ENCODE results near the gene NOM1. TPM values are rescaled to one million over a fixed set of nuclear protein-coding genes. Genes with fewer than 3 reads are reported as not detected.

Gene NOM1
- total RNA-seq, 1 donor from 2014 or later, result 29.6 TPM

DNA sequence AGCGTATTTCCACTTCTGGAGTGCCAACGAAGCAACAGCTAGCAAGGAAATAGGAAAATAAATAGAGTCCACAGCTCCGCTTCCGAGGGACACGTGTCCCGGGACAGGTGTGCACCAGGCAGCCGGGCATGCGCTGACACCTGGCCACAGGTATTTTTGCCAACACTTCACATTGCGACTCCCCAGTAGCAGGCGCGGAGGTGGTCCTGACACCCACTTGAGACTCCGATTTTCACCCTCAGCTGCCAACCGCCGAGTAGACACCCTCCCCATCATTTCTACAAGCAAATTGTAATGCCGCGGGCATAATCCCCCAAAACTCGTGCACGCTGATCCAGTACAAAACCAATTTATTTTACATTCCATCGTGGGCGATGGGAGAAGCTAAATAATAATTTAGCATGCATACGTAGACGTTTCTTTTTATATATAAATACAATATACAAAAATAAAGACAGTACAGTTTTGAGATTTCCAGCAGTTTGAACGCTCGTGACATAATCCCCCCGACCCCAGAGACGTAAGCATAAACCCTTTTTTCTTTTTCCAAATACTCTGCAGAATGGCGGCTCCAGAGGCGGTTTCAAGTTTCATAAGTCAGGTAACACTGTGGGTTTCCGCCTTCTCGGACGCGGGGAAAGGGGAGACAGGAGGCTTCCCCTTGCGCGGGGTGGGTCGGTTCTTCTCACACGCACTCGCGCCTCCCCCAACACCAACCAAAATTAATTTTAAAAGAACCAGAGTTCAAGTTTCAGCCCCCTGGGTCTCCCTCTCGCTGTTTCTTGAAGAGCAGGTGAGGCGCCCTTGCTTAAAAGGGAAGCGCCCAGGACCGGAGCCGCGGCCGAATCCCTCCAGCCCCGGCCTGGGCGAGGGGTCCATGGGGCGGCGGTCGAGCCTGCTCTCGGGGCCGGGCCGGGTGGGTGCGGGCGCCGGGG, 55.3 kb downstream of the NOM1 start:
- DNase-seq, result no peak

DNA sequence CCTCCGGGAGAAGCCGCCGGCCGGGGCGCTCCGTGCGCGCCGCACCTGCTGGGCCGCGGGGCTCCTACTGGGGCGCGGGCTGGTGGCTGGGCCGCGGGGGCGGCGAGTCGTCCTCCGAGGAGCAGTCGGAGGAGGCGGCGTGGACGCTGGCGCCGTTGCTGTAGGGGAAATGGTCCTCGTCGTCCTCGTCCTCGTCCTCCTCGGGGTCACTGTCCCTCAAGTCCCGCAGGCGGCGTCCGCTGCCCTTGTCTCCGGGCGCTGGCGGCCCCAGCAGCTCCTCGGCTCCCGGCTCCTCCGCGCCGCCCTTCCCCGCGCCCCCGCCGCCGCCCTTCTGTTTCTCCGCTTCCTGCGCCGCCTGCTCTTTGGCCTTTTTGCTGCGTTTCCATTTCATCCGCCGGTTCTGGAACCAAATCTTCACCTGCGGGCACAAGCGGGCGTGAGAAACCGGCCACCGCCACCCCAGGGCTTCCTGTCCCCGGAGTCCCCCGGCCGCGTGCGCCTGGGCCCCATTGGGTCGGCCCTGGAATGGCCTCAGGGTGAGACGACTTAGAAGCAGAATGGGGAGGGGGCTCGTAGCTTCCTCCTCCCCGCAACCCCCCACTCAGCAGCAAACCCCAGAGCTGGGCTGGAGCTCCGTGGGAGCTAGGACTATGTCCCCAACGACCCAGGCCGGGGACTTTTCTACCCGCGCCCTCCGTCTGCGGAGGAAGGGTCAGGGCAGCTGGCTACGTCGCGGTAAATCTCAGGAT, 56.1 kb downstream of the NOM1 start:
- DNase-seq, result no peak

DNA sequence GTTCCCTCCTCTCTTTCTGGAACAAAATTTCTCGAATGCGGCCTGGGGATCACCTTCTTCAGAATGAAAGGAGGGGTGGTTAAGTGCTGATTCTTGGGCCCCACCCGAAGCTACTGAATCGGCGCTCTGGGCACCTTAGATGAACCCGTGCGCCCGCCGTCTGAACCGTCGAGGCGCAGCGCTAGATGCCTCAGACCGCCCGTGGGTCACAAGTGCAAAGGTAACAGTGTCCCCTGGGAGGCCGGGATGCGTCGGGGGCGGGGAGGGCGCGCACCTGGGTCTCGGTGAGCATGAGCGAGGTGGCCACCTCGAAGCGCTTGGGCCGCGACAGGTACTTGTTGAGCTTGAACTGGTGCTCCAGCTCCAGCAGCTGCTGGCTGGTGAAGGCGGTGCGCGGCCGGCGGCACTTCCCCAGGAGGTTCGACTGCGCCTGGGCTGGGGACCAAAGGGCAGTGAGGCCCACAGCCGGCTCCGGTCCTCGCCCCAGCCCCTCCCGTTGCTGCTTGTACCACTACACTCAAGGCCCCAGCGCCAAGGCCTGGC, 56.8 kb downstream of the NOM1 start:
- no peak for DNase-seq

DNA sequence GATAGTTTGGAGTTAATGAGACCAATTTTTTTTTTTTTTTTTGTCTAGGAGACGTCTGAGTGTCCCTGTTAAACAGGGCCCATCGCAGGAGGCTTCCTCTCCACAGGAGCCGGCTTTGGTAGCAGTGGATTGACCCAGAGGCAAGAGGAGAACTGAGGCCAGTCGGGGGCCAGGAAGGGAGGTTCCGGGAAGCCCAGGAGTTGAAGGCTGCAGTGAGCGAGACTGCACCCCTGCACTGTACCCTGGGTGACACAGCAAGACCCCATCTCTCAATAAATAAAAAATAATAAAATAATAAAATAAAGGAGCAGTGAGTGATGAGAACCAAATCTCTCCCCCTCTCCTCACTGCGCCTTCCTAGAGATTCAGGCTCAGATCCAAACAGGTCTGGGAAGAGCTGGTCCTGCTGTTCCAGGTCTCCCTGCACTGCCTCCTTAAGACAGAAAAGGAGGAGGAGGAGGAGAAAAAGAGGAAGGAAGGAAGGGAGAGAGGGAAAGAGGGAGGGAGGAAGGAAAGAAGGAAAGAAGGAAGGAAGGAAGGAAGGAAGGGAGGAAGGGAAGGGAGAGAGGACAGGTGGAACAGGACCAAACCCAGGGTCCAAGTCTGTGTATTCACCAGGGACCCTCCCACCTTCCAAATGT, 57.4 kb downstream of the NOM1 start:
- no peak for DNase-seq

DNA sequence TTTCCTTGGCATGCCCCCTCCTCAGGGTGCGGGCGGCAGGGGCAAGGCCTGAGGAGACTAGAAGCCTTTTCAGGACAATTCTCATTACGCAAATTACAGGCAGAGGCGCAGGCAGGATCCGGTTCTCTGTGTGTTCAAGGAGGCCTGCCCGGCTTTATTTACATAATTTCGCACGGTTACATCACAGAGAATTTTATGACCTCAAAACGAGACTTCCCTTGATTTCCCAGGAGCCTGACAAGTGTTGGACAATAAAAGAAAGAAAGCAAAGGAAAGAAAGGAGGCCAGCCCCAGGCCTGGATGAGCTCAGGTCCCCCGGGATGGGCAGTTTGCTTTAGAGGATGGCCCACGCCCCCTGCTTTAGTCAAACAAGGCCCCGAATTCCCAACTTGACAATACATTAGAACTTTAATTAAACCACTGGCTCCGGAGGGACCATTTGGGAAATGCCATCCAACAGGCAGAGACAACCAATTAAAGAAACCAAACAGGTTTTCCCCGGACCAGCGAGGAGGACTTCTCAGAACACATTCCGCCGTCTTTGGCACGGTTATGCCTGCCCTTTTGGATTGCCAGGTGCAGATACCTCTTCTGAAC, 58.1 kb downstream of the NOM1 start:
- DNase-seq, result no peak

GRCh38 chr7:157008206-157009169, 59.0 kb downstream of the NOM1 start:
- DNase-seq, result no peak

GRCh38 chr7:157009170-157009777, 59.8 kb downstream of the NOM1 start:
- no peak for DNase-seq

- DNase-seq, result no peak
Observed at GRCh38 chr7:157009778-157010587, 60.5 kb downstream of the NOM1 start.

DNA sequence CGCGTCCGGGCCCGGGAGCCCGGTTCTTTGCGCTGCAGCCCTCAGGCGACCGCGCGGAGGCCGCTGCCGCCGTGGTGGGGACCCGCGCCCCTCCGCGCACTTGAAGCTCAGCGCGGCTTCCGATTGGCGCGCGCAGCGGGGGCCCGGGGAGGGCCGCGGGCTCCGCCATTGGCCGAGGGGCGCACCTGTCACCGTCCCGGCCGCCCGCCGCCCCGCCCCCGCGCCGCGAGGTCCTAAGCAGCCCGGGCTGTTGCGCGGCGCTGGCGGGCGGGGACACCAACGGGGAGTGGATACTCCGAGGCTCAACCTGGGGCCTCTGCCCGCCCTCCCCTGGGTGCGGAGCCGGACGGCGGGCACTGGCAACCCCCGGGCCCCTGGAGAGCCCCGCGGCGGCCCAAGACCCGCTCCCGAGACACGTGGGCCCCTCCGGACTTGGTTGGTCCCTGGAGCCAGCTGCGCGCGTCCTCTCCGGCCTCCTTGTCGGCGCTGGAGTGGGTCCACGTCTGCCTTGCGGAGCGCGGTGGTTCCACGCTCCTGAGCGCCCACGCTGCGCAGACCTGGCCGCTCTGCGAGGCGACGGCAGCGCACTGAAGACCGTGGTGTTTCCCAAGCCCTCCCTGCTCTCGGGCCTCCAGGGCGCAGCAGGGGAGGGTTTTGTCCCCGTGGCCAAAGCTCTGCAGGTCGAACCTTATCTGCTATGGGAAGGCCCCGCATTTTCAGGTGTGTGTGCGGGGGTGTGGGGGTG, 61.2 kb downstream of the NOM1 start, which contains the start of gene MNX1:
MNX1 (minus strand) TSS at position 76 of the 745 bp plus-strand sequence. CDS start 313 bp downstream, outside the sequence.
- DNase-seq, result no peak

DNA sequence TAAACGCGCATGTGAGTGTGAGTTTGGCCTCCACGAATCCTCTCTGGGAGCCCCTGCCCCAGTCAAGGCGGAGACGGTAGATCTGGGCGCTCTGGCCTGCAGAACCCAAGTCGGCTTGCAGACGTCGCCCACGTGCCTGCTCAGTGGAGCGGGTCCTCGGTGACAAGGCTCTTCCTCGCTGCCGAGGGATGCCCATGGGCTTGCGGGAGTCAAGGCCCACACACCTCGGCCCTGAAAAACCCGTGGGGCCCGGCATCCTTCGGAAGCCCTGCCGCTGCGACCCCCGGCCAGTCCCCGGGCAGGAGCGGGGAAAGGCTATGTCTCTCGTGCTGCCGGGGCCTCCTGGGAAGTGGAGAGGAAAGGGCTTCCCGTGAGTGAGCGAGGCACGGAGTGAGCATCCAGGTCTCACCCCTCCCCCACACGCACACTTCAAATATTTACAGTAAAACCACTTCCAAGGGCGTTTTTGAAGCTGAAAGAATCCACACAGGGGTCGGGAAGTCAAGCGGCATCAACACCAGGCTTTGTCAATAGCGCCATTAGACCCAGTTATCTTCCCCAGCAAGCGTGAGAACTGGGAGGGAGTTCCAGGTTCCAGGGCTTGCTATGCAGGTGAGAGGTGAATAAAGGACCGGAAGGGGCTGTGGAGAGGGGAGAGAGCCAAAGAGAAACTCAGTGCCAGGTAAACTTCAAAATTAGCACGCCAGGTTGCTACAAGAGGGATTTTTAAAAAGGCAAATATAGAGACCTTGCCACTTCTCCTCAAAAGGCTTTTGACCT, 62.0 kb downstream of the NOM1 start:
- DNase-seq, result no peak

- DNase-seq, result no peak
Observed at GRCh38 chr7:157012113-157012547, 62.6 kb downstream of the NOM1 start.

GRCh38 chr7:157013101-157013500, 63.6 kb downstream of the NOM1 start:
- no peak for DNase-seq

GRCh38 chr7:157013602-157014549, 64.4 kb downstream of the NOM1 start:
- DNase-seq, result no peak

- no peak for DNase-seq
Observed at GRCh38 chr7:157014635-157015555, 65.4 kb downstream of the NOM1 start.

DNA sequence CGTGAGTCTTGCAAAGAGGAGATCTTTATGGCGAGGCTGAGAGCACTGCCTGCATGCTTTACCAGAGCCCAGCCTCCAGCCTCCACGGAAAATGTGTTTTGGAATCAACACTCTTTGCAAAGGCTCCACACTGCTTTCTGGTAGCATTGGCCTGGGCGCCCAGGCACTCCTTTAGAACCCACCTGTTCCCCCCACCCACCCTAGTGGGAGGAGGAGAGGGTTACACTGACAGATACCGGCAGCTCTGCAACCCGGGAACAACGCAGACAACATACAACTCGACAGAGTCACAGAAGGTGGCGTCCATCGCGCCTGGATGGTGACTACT, 66.5 kb downstream of the NOM1 start:
- DNase-seq, result no peak
